ENCODE data around the gene TTF2. TPM values are rescaled to one million over a fixed set of nuclear protein-coding genes. Genes with fewer than 3 reads are reported as not detected.

Gene TTF2
- total and polyA plus RNA-seq, 2 experiments from 2014 or later, result 84.7 to 85.4 TPM

DNA sequence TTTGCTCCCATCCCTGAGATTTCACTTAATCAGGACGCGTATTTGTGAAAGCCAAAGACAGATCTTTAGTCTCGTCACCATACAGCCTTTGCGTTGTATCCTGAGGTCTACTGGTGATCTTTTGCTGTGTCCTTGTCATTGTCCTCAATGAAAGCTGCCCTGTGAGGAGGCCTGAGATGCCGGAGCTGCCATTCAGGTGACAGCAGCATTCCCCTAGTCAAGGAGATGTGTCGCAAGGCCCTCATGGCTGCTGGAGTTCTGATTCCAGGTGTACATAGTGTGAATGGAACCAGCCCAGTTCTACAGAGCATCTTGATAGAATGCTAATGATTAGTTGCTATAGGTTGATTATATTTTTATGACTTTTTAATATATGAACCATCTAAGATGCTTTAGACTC lies 24.1 kb downstream of the TTF2 start:
- Histone ChIP-seq H2AFZ (no peak overlapping the region), H3K4me2 (no peak overlapping the region), H4K20me1 (replicated peaks; ENCODE audit: insufficient read depth) (no peaks in the 10 kb centered on the region; the same call in none of the 2 replicates), H3K79me2 (replicated peaks; ENCODE audit: insufficient read depth) (no peaks in the 10 kb centered on the region), H3F3A (replicated peaks; ENCODE audit: low read depth) (no peaks in the 10 kb centered on the region), H3K4me3 (no peak overlapping the region), H3K36me3 (ENCODE audit: insufficient read depth) (peaks cover 67% of the 10 kb centered on the region), H3K4me1 (ENCODE audit: insufficient read depth) (no peaks in the 10 kb centered on the region), H3K27me3 (ENCODE audit: insufficient read depth) (no peaks in the 10 kb centered on the region), H3K9me2 (ENCODE audit: insufficient read depth) (no peaks in the 10 kb centered on the region), H3K27ac (ENCODE audit: low read depth) (0 out of 2 replicates have a peak overlapping the region, but pooled peaks have one; percentile 20)
- H3K27ac Mint-ChIP-seq, result no peak overlapping the region
- H3K4me1 Mint-ChIP-seq, result peaks cover 7% of the 10 kb centered on the region; the same call in 2 of the 3 replicates
- H3K36me3 Mint-ChIP-seq (ENCODE audit: low read depth), result peaks cover 74% of the 10 kb centered on the region
- DNase-seq (ENCODE audit: low spot score), result no peak
- no peaks in the 10 kb centered on the region for H3K9me3 Mint-ChIP-seq
- no peak overlapping the region for H3K4me3 Mint-ChIP-seq
- no peaks in the 10 kb centered on the region for H3K27me3 Mint-ChIP-seq (ENCODE audit: insufficient read depth, low read depth, poor library complexity)
- TF ChIP-seq STAT1 (IDR thresholded peaks at IDR 0.05; ENCODE audit: unreplicated experiment), result no peak
- ATAC-seq, result no peak

- Mint-ChIP-seq H3K4me3 (no peak overlapping the region), H3K27ac (no peak overlapping the region), H3K4me1 (peaks cover 11% of the 10 kb centered on the region; the same call in 2 of the 3 replicates), H3K27me3 (ENCODE audit: insufficient read depth, low read depth, poor library complexity) (no peaks in the 10 kb centered on the region), H3K36me3 (ENCODE audit: low read depth) (peaks cover 82% of the 10 kb centered on the region), H3K9me3 (no peaks in the 10 kb centered on the region)
- Histone ChIP-seq H3K79me2 (replicated peaks; ENCODE audit: insufficient read depth) (no peaks in the 10 kb centered on the region), H3F3A (replicated peaks; ENCODE audit: low read depth) (no peaks in the 10 kb centered on the region), H3K27ac (ENCODE audit: low read depth) (no peak overlapping the region), H3K4me3 (no peak overlapping the region), H4K20me1 (replicated peaks; ENCODE audit: insufficient read depth) (no peaks in the 10 kb centered on the region; the same call in 1 of the 2 replicates), H3K36me3 (ENCODE audit: insufficient read depth) (peaks cover 61% of the 10 kb centered on the region), H3K4me1 (ENCODE audit: insufficient read depth) (no peaks in the 10 kb centered on the region), H3K4me2 (no peak overlapping the region), H3K27me3 (ENCODE audit: insufficient read depth) (no peaks in the 10 kb centered on the region), H2AFZ (no peak overlapping the region), H3K9me2 (ENCODE audit: insufficient read depth) (no peaks in the 10 kb centered on the region)
- no peak for TF ChIP-seq EZH2 (IDR thresholded peaks at IDR 0.05; ENCODE audit: low read depth, unreplicated experiment)
- TF ChIP-seq, protein P1, sequence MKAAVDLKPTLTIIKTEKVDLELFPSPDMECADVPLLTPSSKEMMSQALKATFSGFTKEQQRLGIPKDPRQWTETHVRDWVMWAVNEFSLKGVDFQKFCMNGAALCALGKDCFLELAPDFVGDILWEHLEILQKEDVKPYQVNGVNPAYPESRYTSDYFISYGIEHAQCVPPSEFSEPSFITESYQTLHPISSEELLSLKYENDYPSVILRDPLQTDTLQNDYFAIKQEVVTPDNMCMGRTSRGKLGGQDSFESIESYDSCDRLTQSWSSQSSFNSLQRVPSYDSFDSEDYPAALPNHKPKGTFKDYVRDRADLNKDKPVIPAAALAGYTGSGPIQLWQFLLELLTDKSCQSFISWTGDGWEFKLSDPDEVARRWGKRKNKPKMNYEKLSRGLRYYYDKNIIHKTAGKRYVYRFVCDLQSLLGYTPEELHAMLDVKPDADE (IDR thresholded peaks at IDR 0.05), result no peak
- TF ChIP-seq, protein P2, sequence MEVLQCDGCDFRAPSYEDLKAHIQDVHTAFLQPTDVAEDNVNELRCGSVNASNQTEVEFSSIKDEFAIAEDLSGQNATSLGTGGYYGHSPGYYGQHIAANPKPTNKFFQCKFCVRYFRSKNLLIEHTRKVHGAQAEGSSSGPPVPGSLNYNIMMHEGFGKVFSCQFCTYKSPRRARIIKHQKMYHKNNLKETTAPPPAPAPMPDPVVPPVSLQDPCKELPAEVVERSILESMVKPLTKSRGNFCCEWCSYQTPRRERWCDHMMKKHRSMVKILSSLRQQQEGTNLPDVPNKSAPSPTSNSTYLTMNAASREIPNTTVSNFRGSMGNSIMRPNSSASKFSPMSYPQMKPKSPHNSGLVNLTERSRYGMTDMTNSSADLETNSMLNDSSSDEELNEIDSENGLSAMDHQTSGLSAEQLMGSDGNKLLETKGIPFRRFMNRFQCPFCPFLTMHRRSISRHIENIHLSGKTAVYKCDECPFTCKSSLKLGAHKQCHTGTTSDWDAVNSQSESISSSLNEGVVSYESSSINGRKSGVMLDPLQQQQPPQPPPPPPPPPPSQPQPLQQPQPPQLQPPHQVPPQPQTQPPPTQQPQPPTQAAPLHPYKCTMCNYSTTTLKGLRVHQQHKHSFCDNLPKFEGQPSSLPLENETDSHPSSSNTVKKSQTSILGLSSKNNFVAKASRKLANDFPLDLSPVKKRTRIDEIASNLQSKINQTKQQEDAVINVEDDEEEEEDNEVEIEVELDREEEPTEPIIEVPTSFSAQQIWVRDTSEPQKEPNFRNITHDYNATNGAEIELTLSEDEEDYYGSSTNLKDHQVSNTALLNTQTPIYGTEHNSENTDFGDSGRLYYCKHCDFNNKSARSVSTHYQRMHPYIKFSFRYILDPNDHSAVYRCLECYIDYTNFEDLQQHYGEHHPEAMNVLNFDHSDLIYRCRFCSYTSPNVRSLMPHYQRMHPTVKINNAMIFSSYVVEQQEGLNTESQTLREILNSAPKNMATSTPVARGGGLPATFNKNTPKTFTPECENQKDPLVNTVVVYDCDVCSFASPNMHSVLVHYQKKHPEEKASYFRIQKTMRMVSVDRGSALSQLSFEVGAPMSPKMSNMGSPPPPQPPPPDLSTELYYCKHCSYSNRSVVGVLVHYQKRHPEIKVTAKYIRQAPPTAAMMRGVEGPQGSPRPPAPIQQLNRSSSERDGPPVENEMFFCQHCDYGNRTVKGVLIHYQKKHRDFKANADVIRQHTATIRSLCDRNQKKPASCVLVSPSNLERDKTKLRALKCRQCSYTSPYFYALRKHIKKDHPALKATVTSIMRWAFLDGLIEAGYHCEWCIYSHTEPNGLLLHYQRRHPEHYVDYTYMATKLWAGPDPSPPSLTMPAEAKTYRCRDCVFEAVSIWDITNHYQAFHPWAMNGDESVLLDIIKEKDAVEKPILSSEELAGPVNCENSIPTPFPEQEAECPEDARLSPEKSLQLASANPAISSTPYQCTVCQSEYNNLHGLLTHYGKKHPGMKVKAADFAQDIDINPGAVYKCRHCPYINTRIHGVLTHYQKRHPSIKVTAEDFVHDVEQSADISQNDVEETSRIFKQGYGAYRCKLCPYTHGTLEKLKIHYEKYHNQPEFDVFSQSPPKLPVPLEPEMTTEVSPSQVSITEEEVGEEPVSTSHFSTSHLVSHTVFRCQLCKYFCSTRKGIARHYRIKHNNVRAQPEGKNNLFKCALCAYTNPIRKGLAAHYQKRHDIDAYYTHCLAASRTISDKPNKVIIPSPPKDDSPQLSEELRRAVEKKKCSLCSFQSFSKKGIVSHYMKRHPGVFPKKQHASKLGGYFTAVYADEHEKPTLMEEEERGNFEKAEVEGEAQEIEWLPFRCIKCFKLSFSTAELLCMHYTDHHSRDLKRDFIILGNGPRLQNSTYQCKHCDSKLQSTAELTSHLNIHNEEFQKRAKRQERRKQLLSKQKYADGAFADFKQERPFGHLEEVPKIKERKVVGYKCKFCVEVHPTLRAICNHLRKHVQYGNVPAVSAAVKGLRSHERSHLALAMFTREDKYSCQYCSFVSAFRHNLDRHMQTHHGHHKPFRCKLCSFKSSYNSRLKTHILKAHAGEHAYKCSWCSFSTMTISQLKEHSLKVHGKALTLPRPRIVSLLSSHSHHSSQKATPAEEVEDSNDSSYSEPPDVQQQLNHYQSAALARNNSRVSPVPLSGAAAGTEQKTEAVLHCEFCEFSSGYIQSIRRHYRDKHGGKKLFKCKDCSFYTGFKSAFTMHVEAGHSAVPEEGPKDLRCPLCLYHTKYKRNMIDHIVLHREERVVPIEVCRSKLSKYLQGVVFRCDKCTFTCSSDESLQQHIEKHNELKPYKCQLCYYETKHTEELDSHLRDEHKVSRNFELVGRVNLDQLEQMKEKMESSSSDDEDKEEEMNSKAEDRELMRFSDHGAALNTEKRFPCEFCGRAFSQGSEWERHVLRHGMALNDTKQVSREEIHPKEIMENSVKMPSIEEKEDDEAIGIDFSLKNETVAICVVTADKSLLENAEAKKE (CRISPR knock-in tag; IDR thresholded peaks at IDR 0.05), result no peak
- TF ChIP-seq POLR2AphosphoS5 (IDR thresholded peaks at IDR 0.05; ENCODE audit: low read depth), result no peak
- no peak for TF ChIP-seq CREB1 (CRISPR knock-in tag; IDR thresholded peaks at IDR 0.05; ENCODE audit: low read depth)
- no peak for DNase-seq (ENCODE audit: low spot score)
- no peak for ATAC-seq
Measured at GRCh38 chr1:117087686-117088085, 27.6 kb downstream of the TTF2 start.
